ENCODE measurements around the gene PARD3B. TPM values are rescaled to one million over a fixed set of nuclear protein-coding genes. Genes with fewer than 3 reads are reported as not detected.

Gene PARD3B
- total and polyA plus RNA-seq, 10 of the 15 experiments (the other 5 are each of a cell fraction or from before 2014, with no cell fraction given): 0.01 to 0.54 (median 0.07) TPM; not detected in 7

DNA sequence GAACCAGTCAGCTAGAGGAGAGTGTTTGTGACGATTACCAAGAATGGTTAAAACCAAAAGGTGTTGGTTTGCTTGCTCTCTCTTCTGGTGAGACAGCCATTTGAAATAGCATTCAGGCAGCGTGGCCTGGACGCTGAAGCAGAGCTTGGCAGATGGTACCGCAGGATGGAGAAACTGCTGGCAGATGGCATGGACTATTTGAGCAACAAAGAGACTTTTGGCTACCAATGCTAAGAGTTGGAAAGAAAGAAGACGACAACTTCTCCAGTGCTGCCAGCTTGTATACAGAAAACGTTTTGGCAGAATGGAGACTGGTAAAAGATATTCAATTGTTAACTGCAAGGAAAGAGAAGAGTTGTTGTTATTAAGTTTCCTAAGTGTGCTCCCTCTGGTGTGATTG lies 315.0 kb downstream of the PARD3B start:
- H3K4me2 ChIP-seq (ENCODE audit: control insufficient read depth, insufficient read depth): no peak overlapping the region
- no peaks in the 10 kb centered on the region for H4K20me1 ChIP-seq (ENCODE audit: control insufficient read depth, insufficient read depth)
- H3K79me2 ChIP-seq (ENCODE audit: control insufficient read depth, insufficient read depth, low read length): no peaks in the 10 kb centered on the region
- no peak overlapping the region for H3K4me3 ChIP-seq
- WGBS (ENCODE audit: insufficient coverage, insufficient replicate concordance, low lambda C conversion rate, missing lambda C conversion rate): 30% methylated on average over 6 of the region's 6 CpGs
- BruUV-seq (replicated peaks): no TSS peak
- ChIA-PET SMC1A (ENCODE audit: uncharacterized antibody, unreplicated experiment) (no interaction called here), CTCF (interaction anchor here (0.8 kb wide), 1 partner anchor 9 kb away, joined by 3 read pairs; no protein-coding TSS in a partner anchor), POLR2A (no interaction called here), RAD21 (ENCODE audit: unreplicated experiment) (no interaction called here)
- no peaks in the 10 kb centered on the region for H3K36me3 ChIP-seq (ENCODE audit: control insufficient read depth in 2 of 2, insufficient read depth in 2 of 2, low read length in 1 of 2)
- no peak overlapping the region for H3K27ac ChIP-seq (ENCODE audit: control insufficient read depth, insufficient read depth)
- in situ Hi-C loops (cut with MboI) (no loop called here), intact Hi-C loops (cut with micrococcal nuclease; ENCODE audit: unreplicated experiment) (no loop called here)
- no peak for TF ChIP-seq POLR2A (IDR thresholded peaks at IDR 0.05; ENCODE audit: low read depth, low read length)
- TF ChIP-seq, protein P1, sequence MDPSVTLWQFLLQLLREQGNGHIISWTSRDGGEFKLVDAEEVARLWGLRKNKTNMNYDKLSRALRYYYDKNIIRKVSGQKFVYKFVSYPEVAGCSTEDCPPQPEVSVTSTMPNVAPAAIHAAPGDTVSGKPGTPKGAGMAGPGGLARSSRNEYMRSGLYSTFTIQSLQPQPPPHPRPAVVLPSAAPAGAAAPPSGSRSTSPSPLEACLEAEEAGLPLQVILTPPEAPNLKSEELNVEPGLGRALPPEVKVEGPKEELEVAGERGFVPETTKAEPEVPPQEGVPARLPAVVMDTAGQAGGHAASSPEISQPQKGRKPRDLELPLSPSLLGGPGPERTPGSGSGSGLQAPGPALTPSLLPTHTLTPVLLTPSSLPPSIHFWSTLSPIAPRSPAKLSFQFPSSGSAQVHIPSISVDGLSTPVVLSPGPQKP (IDR thresholded peaks at IDR 0.05; ENCODE audit: low read depth, low read length): no peak
- no peak for TF ChIP-seq ETV6 (conservative IDR thresholded peaks at IDR 0.05 in 1 of 2, IDR thresholded peaks at IDR 0.05 in 1 of 2; ENCODE audit: borderline replicate concordance in 1 of 2, low read depth in 1 of 2)
- TF ChIP-seq CHD2 (IDR thresholded peaks at IDR 0.05; ENCODE audit: borderline replicate concordance, low read depth, low read length): no peak
- no peak for TF ChIP-seq MYB (IDR thresholded peaks at IDR 0.05; ENCODE audit: borderline replicate concordance, low read depth, low read length)
- H3K4me1 ChIP-seq (ENCODE audit: control insufficient read depth, insufficient read depth, low read length): no peaks in the 10 kb centered on the region
- H3K9ac ChIP-seq (ENCODE audit: control insufficient read depth, insufficient read depth, low read length): no peak overlapping the region
- no peak for ATAC-seq
- H2AFZ ChIP-seq (ENCODE audit: control insufficient read depth, low read depth, low read length): no peak overlapping the region
- H3K27me3 ChIP-seq (replicated peaks in 1 of 2; ENCODE audit: control insufficient read depth in 2 of 2, insufficient read depth in 2 of 2, low read length in 1 of 2): no peaks in the 10 kb centered on the region; a peak in 1 of 4 replicates
- no peak for DNase-seq (ENCODE audit: low read depth, low spot score)
- no peaks in the 10 kb centered on the region for H3K9me3 ChIP-seq (replicated peaks; ENCODE audit: control insufficient read depth, insufficient read depth, low read length)
- no peak for FAIRE-seq

DNA sequence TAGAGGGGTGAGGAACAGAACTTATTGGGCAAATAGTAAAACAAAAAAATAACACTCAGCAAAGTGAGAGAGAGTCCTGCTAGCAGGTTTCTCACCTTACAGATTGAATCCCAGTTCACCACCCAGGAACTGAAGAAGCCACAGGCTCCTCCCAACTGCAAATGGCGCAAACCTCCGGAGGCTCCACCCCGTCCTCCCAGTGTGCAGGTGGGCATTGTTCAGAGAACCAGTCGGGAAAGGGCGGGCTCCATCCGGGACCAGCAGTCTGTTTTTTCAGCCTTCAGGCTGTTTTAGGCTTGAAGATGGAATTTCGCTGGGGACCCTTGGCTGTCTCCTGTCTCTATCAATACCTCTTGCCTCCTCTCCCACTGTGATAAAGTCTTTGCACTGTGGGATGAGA lies 317.5 kb downstream of the PARD3B start:
- intact Hi-C loops (cut with micrococcal nuclease; ENCODE audit: unreplicated experiment): no loop called here
- H2AFZ ChIP-seq (ENCODE audit: control insufficient read depth, low read depth, low read length): no peak overlapping the region
- POLR2A ChIA-PET: no interaction called here
- WGBS (ENCODE audit: insufficient coverage, insufficient replicate concordance, low lambda C conversion rate, missing lambda C conversion rate): 40% methylated on average over 7 of the region's 7 CpGs
- in situ Hi-C loops (cut with MboI): no loop called here
- H3K4me3 ChIP-seq: no peak overlapping the region
- SMC1A ChIA-PET (ENCODE audit: uncharacterized antibody, unreplicated experiment): no interaction called here
- no peak for ATAC-seq
- no peak for FAIRE-seq
- BruUV-seq (replicated peaks): no TSS peak
- H4K20me1 ChIP-seq (ENCODE audit: control insufficient read depth, insufficient read depth): no peaks in the 10 kb centered on the region
- no peak overlapping the region for H3K27ac ChIP-seq (ENCODE audit: control insufficient read depth, insufficient read depth)
- H3K9ac ChIP-seq (ENCODE audit: control insufficient read depth, insufficient read depth, low read length): no peak overlapping the region
- H3K9me3 ChIP-seq (replicated peaks; ENCODE audit: control insufficient read depth, insufficient read depth, low read length): no peaks in the 10 kb centered on the region
- TF ChIP-seq TAF1 (IDR thresholded peaks at IDR 0.05; ENCODE audit: borderline replicate concordance, low read depth, low read length) (no peak), MYC (IDR thresholded peaks at IDR 0.05; ENCODE audit: insufficient read depth, insufficient read length, insufficient replicate concordance, low read length, severe bottlenecking) (no peak), IRF4 (IDR thresholded peaks at IDR 0.05; ENCODE audit: low read depth, low read length) (no peak), JUND (IDR thresholded peaks at IDR 0.05; ENCODE audit: low read depth, low read length) (no peak), ATF7 (IDR thresholded peaks at IDR 0.05; ENCODE audit: low read depth) (no peak), SMAD5 (IDR thresholded peaks at IDR 0.05; ENCODE audit: low read depth) (no peak), PML (IDR thresholded peaks at IDR 0.05; ENCODE audit: low read length) (no peak), EED (IDR thresholded peaks at IDR 0.05; ENCODE audit: low read depth) (no peak), POLR2A (IDR thresholded peaks at IDR 0.05; ENCODE audit: low read depth, low read length) (no peak), FOXM1 (IDR thresholded peaks at IDR 0.05; ENCODE audit: low read depth, low read length) (no peak)
- TF ChIP-seq, protein P2, sequence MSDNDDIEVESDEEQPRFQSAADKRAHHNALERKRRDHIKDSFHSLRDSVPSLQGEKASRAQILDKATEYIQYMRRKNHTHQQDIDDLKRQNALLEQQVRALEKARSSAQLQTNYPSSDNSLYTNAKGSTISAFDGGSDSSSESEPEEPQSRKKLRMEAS (IDR thresholded peaks at IDR 0.05; ENCODE audit: low read depth, low read length): no peak
- TF ChIP-seq, protein P3, sequence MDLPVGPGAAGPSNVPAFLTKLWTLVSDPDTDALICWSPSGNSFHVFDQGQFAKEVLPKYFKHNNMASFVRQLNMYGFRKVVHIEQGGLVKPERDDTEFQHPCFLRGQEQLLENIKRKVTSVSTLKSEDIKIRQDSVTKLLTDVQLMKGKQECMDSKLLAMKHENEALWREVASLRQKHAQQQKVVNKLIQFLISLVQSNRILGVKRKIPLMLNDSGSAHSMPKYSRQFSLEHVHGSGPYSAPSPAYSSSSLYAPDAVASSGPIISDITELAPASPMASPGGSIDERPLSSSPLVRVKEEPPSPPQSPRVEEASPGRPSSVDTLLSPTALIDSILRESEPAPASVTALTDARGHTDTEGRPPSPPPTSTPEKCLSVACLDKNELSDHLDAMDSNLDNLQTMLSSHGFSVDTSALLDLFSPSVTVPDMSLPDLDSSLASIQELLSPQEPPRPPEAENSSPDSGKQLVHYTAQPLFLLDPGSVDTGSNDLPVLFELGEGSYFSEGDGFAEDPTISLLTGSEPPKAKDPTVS (IDR thresholded peaks at IDR 0.05; ENCODE audit: low read depth, low read length): no peak
- no peaks in the 10 kb centered on the region for H3K4me1 ChIP-seq (ENCODE audit: control insufficient read depth, insufficient read depth, low read length)
- no peaks in the 10 kb centered on the region; a peak in 1 of 4 replicates for H3K27me3 ChIP-seq (replicated peaks in 1 of 2; ENCODE audit: control insufficient read depth in 2 of 2, insufficient read depth in 2 of 2, low read length in 1 of 2)
- no peaks in the 10 kb centered on the region for H3K36me3 ChIP-seq (ENCODE audit: control insufficient read depth in 2 of 2, insufficient read depth in 2 of 2, low read length in 1 of 2)
- no peaks in the 10 kb centered on the region for H3K79me2 ChIP-seq (ENCODE audit: control insufficient read depth, insufficient read depth, low read length)
- CTCF ChIA-PET: no interaction called here
- no peak overlapping the region for H3K4me2 ChIP-seq (ENCODE audit: control insufficient read depth, insufficient read depth)
- RAD21 ChIA-PET (ENCODE audit: unreplicated experiment): no interaction called here
- no peak for DNase-seq (ENCODE audit: low read depth, low spot score)
